Measurements from ENCODE around the gene CPLANE2. TPM values are rescaled to one million over a fixed set of nuclear protein-coding genes. Genes with fewer than 3 reads are reported as not detected.

Gene CPLANE2
- total RNA-seq, result 5.0 and 5.1 TPM in 2 replicates

GRCh38 chr1:16236511-16237342 is at the start of gene CPLANE2:
Gene CPLANE2, minus strand, starts transcription at chr1:16237183. Its CDS starts 441 bp downstream, at chr1:16236742.
- peaks cover 12% of the 10 kb centered on the region for H3K4me1 Mint-ChIP-seq
- CTCF ChIA-PET, result interaction anchor here (1.1 to 1.9 kb wide), 3 partner anchors 19 to 127 kb away, joined by 3 to 4 read pairs (median 4); no protein-coding TSS in a partner anchor
- no peaks in the 10 kb centered on the region for H3K9me3 Mint-ChIP-seq
- no peaks in the 10 kb centered on the region for H3K27me3 Mint-ChIP-seq
- POLR2A ChIA-PET, result interaction anchor here (0.6 to 1.8 kb wide), 9 partner anchors 11 to 540 kb away, joined by 3 to 11 read pairs (median 3); no protein-coding TSS in a partner anchor
- intact Hi-C loops (cut with micrococcal nuclease), result loop anchor here (1.0 to 2.0 kb wide), 7 partner anchors 8 to 714 kb away; partner anchors contain the start of genes FBXO42 and SZRD1
- peak within 1 kb of the TSS; percentile 95 for H3K27ac Mint-ChIP-seq
- peak; percentile 82 for ATAC-seq (ENCODE audit: low read depth)
- H3K36me3 Mint-ChIP-seq (ENCODE audit: low read depth), result peaks cover 4% of the 10 kb centered on the region
- TF ChIP-seq CTCF (IDR thresholded peaks at IDR 0.05), result no peak
- peak; percentile 97 for DNase-seq
- peak within 1 kb of the TSS; percentile 90 for H3K4me3 Mint-ChIP-seq

GRCh38 chr1:16286122-16286521 is 49.1 kb upstream of the CPLANE2 start:
- TF ChIP-seq CTCF (IDR thresholded peaks at IDR 0.05), result no peak
- DNase-seq (no peak), ATAC-seq (ENCODE audit: low read depth) (no peak)
- Mint-ChIP-seq H3K4me3 (no peak overlapping the region), H3K4me1 (no peaks in the 10 kb centered on the region), H3K36me3 (ENCODE audit: low read depth) (peaks cover 35% of the 10 kb centered on the region), H3K27ac (no peak overlapping the region), H3K9me3 (no peaks in the 10 kb centered on the region), H3K27me3 (no peaks in the 10 kb centered on the region)
- intact Hi-C loops (cut with micrococcal nuclease), result no loop called here
- POLR2A ChIA-PET, result no interaction called here
- CTCF ChIA-PET, result no interaction called here

- intact Hi-C loops (cut with micrococcal nuclease), result no loop called here
- Mint-ChIP-seq H3K36me3 (ENCODE audit: low read depth) (peaks cover 24% of the 10 kb centered on the region), H3K4me1 (no peaks in the 10 kb centered on the region), H3K9me3 (no peaks in the 10 kb centered on the region), H3K4me3 (no peak overlapping the region), H3K27ac (no peak overlapping the region), H3K27me3 (no peaks in the 10 kb centered on the region)
- POLR2A ChIA-PET, result interaction anchor here (0.6 kb wide), 1 partner anchor 339 kb away, joined by 3 read pairs; no protein-coding TSS in a partner anchor
- CTCF ChIA-PET, result no interaction called here
- no peak for TF ChIP-seq CTCF (IDR thresholded peaks at IDR 0.05)
- no peak for DNase-seq
- ATAC-seq (ENCODE audit: low read depth), result no peak
Measured at GRCh38 chr1:16281765-16282164, 44.8 kb upstream of the CPLANE2 start.

- intact Hi-C loops (cut with micrococcal nuclease), result no loop called here
- no peak for TF ChIP-seq CTCF (IDR thresholded peaks at IDR 0.05)
- no peak for DNase-seq
- ChIA-PET CTCF (no interaction called here), POLR2A (no interaction called here)
- Mint-ChIP-seq H3K9me3 (no peaks in the 10 kb centered on the region), H3K4me1 (no peaks in the 10 kb centered on the region), H3K27ac (no peak overlapping the region), H3K36me3 (ENCODE audit: low read depth) (peaks cover 27% of the 10 kb centered on the region), H3K27me3 (no peaks in the 10 kb centered on the region), H3K4me3 (no peak overlapping the region)
- ATAC-seq (ENCODE audit: low read depth), result no peak
Measured at GRCh38 chr1:16279186-16279585, 42.2 kb upstream of the CPLANE2 start.

GRCh38 chr1:16276302-16277030 is 39.5 kb upstream of the CPLANE2 start:
- ChIA-PET CTCF (interaction anchor here (0.9 kb wide), 1 partner anchor 87 kb away, joined by 3 read pairs; no protein-coding TSS in a partner anchor), POLR2A (no interaction called here)
- no peak overlapping the region for H3K4me3 Mint-ChIP-seq
- H3K36me3 Mint-ChIP-seq (ENCODE audit: low read depth), result peaks cover 33% of the 10 kb centered on the region
- TF ChIP-seq CTCF (IDR thresholded peaks at IDR 0.05), result no peak
- no peaks in the 10 kb centered on the region for H3K27me3 Mint-ChIP-seq
- no peak for ATAC-seq (ENCODE audit: low read depth)
- H3K4me1 Mint-ChIP-seq, result no peaks in the 10 kb centered on the region
- H3K9me3 Mint-ChIP-seq, result no peaks in the 10 kb centered on the region
- DNase-seq, result no peak
- H3K27ac Mint-ChIP-seq, result no peak overlapping the region
- intact Hi-C loops (cut with micrococcal nuclease), result no loop called here
